Activated CD8-positive, alpha-beta memory T cell treated with anti-CD3 and anti-CD28 coated beads for 4 hours (primary cell): Measurements from ENCODE around the gene GALNT2.
A peak's percentile ranks its signal among the peaks of the same experiment; 100 is the strongest.

Source experiments
- DNase-seq, 2 donors: peaks; one replicate each; pipeline ENCODE4 v3.0.0-alpha.2; 2020; ENCODE audit warnings: low read depth in 2 of 2

The GALNT2 gene

GRCh38 chr1:230299191-230300006 lies 232.4 kb downstream of the GALNT2 start:
- no peak for DNase-seq

- DNase-seq = no peak
Observed at GRCh38 chr1:230300322-230301301, 233.6 kb downstream of the GALNT2 start.

- DNase-seq = no peak
Observed at GRCh38 chr1:230301322-230301721, 234.3 kb downstream of the GALNT2 start.

GRCh38 chr1:230301822-230302221 lies 234.8 kb downstream of the GALNT2 start:
- DNase-seq = no peak

GRCh38 chr1:230303069-230303468 lies 236.0 kb downstream of the GALNT2 start:
- DNase-seq = no peak

GRCh38 chr1:230303822-230304221 lies 236.8 kb downstream of the GALNT2 start:
- DNase-seq = no peak

- no peak for DNase-seq
Observed at GRCh38 chr1:230306169-230306568, 239.1 kb downstream of the GALNT2 start.

GRCh38 chr1:230307213-230307612 lies 240.2 kb downstream of the GALNT2 start:
- DNase-seq = no peak

- DNase-seq = no peak
Observed at GRCh38 chr1:230308039-230308438, 241.0 kb downstream of the GALNT2 start.

GRCh38 chr1:230308821-230309220 lies 241.8 kb downstream of the GALNT2 start:
- DNase-seq = no peak

- no peak for DNase-seq
Observed at GRCh38 chr1:230309646-230310177, 242.7 kb downstream of the GALNT2 start.

GRCh38 chr1:230310381-230311163 lies 243.5 kb downstream of the GALNT2 start:
- peak; percentile 18 to 21 for DNase-seq

GRCh38 chr1:230312676-230313075 lies 245.6 kb downstream of the GALNT2 start:
- DNase-seq = no peak

GRCh38 chr1:230313453-230314141 lies 246.6 kb downstream of the GALNT2 start:
- DNase-seq = no peak

- no peak for DNase-seq
Observed at GRCh38 chr1:230314142-230314470, 247.1 kb downstream of the GALNT2 start.

- DNase-seq = no peak
Observed at GRCh38 chr1:230315099-230315498, 248.1 kb downstream of the GALNT2 start.

GRCh38 chr1:230316864-230317745 lies 250.1 kb downstream of the GALNT2 start:
- no peak for DNase-seq

- no peak for DNase-seq
Observed at GRCh38 chr1:230317823-230318819, 251.1 kb downstream of the GALNT2 start.
